HG03571 (cell line): Measurements from ENCODE around the gene CMTM1.
"Not testable (repeated sequence)": the region's sequence is repeated elsewhere in the genome, so short reads cannot be mapped to it uniquely, and the experiment has no call there.

Experiments used
- ATAC-seq: cut with Tn5 transposase; IDR thresholded peaks from one replicate; pipeline ENCODE4 v1.9.1; 2021; ENCODE audit not compliant: unreplicated experiment

Gene CMTM1

DNA sequence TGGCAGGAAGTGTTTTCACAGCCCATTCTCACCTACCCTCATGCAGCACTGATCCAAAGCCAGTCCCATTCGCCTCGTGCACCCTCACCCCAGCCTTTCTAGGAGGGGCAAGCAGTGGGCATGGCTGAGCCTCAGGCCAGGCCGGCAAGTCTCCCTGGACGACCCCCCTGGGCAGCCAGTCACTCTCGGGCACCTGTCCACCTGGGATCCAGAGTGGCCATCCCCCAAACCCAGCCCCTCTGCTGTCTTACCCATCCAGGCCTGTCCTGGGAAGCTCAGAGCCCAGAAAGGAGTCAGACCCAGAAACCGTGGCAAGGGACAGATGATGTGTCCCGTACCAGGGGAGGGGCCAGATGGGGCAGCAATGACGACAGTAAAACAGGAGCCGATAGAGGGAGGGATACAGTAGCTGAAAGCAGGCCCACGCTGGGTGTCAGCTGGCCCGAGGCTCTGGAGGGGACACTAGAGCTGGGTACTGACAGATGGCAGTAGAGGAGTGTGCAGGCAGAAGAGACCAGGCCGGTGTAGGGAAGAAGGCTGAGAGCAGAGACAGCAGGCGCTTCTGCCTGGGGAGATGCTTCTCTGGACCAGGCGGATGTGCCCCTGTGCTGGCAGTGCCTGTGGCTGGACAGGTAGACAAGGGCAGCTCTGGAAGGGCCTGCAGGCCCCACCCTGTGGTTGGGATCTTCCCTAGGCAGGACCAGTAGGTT is 44.0 kb downstream of the CMTM1 start:
- no peak for ATAC-seq

- ATAC-seq = not testable (repeated sequence)
Observed at GRCh38 chr16:66611911-66612310, 45.7 kb downstream of the CMTM1 start.

- no peak for ATAC-seq
Observed at GRCh38 chr16:66612422-66612821, 46.2 kb downstream of the CMTM1 start.

GRCh38 chr16:66614161-66614802 is 48.0 kb downstream of the CMTM1 start:
- ATAC-seq = no peak

GRCh38 chr16:66616169-66616568 is 49.9 kb downstream of the CMTM1 start:
- no peak for ATAC-seq

GRCh38 chr16:66616592-66616991 is 50.4 kb downstream of the CMTM1 start:
- ATAC-seq = no peak

GRCh38 chr16:66617010-66617434 is 50.8 kb downstream of the CMTM1 start:
- no peak for ATAC-seq

GRCh38 chr16:66617728-66618127 is 51.5 kb downstream of the CMTM1 start:
- no peak for ATAC-seq

GRCh38 chr16:66618588-66619375 is 52.5 kb downstream of the CMTM1 start:
- no peak for ATAC-seq

DNA sequence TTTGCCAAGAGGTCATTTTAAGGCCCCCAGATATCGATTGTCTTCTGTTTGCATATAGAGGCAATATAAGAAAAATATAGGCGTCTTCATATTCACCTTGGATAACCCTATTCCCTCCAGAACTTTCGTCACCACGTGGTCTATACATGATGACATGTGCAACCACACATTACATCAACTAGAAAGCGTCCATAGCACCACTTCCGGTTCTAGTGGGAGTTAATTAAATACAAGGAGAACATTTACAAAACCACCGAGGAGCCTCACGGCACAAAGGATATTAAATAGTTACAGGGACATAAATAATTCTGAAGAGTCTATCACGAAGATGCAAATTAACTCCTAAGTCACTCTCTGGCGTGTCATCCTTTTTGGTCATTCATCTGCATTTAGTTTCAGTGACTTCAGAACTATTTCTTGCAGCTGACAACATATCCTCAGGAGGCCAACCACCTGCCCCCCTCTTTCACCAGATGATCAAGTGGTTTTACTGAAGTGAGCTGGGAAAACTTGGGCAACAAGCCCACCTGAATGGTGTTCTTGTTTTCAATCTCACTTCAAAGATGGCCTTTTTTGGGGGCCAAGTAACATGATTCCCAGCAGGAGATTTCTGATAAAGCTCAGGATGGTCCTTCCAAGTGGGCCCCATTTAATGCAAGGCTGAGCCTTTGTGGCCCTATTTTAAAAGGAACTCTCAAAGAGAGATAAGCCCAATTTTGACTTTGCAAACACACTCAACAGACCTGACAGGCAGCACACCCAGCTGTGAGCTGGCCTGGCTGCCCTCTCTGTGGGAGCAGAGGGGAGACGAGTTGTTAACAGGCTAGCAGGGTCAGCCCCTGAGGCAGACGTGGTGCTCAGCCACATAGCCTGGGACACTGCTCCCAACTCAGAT is 53.5 kb downstream of the CMTM1 start:
- no peak for ATAC-seq

DNA sequence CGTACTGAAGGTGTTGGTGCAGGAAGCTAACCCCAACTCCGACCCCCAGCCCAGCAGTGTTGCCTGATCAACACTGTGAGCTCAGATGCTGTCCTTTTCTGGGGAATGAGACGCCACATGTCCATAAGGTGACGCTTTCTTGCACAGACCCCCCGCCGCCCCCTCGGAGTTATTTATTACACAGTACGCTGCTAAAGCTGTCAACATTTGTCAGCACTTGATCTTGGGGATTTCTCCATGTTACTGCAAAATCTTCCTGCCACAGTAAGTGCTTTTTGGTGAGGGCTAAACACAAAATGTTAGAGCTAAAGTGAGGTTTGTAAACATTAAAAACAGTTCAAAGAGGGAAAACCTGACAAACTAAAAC is 54.2 kb downstream of the CMTM1 start:
- ATAC-seq = no peak

DNA sequence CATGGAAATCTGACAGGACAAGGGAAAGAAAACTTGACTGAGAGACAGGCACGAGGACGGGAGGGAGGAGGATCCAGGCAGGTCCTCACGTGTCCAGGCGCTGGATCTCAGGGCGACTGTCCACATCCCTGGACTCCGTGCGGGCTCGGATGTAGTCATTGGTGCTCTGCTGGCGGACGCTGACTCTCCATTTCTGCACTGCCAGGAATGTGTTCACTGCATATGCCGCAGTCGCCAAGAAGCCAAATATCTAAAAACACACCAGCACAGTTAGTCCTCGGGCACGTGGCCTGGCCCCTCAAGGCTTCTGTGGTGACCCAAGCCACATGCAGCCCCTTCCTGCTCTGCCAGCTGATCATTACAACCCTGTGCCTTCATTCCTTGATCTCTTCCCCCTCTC is 55.7 kb downstream of the CMTM1 start:
- no peak for ATAC-seq

- no peak for ATAC-seq
Observed at GRCh38 chr16:66622863-66623262, 56.6 kb downstream of the CMTM1 start.

DNA sequence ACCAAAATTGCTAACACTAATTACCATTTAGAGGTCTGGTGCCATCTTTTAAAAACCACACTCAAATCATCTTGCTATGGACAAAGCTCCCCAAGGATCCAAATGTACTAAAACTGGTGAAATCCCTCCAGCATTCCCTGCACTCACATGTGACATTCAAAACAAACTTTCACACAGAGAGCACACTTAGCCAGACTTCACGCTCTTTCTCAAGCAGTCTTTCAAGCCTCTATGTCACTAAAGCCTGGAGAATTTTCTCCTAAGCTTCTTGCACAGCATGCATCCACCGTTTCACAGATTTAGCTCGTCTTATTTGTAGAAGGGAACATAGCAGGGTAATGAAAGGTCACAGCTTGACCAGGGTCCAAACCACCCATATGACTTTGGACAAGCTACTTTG is 57.5 kb downstream of the CMTM1 start:
- no peak for ATAC-seq

GRCh38 chr16:66627611-66628378 is 61.6 kb downstream of the CMTM1 start:
- not testable (repeated sequence) for ATAC-seq
